GM19395 (cell line): Measurements from ENCODE around the gene TRIOBP.
"Not testable (repeated sequence)": the region's sequence is repeated elsewhere in the genome, so short reads cannot be mapped to it uniquely, and the experiment has no call there.

Experiments used
- ATAC-seq: cut with Tn5 transposase; IDR thresholded peaks from one replicate; pipeline ENCODE4 v1.9.1; 2021; ENCODE audit warnings: mild to moderate bottlenecking, moderate library complexity; ENCODE audit not compliant: unreplicated experiment

TRIOBP gene

GRCh38 chr22:37696657-37697537 is at the start of gene TRIOBP:
TSS of gene TRIOBP (plus strand) at chr22:37697048. CDS start at chr22:37701366, 4,318 bp downstream.
- peak; percentile 93 for ATAC-seq

GRCh38 chr22:37647317-37647716 is 49.5 kb upstream of the TRIOBP start:
- ATAC-seq = no peak

- ATAC-seq = no peak
These were observed 48.9 kb upstream of the TRIOBP start for GRCh38 chr22:37647928-37648327.

GRCh38 chr22:37650463-37651136 is 46.2 kb upstream of the TRIOBP start:
- no peak for ATAC-seq

GRCh38 chr22:37654563-37655251 is 42.1 kb upstream of the TRIOBP start:
- no peak for ATAC-seq

- no peak for ATAC-seq
These were observed 41.6 kb upstream of the TRIOBP start for GRCh38 chr22:37655252-37655563.

GRCh38 chr22:37656583-37656982 is 40.3 kb upstream of the TRIOBP start:
- ATAC-seq = not testable (repeated sequence)

- no peak for ATAC-seq
These were observed 39.2 kb upstream of the TRIOBP start for GRCh38 chr22:37657590-37658132.

GRCh38 chr22:37658133-37659065 is 38.4 kb upstream of the TRIOBP start, which contains the start of gene PDXP:
TSS of gene PDXP (plus strand) at chr22:37658723. CDS start at chr22:37658783, 60 bp downstream.
- peak; percentile 86 for ATAC-seq

GRCh38 chr22:37659066-37659896 is 37.6 kb upstream of the TRIOBP start:
- peak; percentile 24 for ATAC-seq

GRCh38 chr22:37659897-37660708 is 36.7 kb upstream of the TRIOBP start:
- ATAC-seq = no peak

- ATAC-seq = no peak
These were observed 36.2 kb upstream of the TRIOBP start for GRCh38 chr22:37660709-37661045.

GRCh38 chr22:37661160-37661924 is 35.5 kb upstream of the TRIOBP start:
- ATAC-seq = no peak

- no peak for ATAC-seq
These were observed 34.8 kb upstream of the TRIOBP start for GRCh38 chr22:37662039-37662438.

GRCh38 chr22:37663521-37664140 is 33.2 kb upstream of the TRIOBP start:
- ATAC-seq = no peak

- no peak for ATAC-seq
These were observed 32.4 kb upstream of the TRIOBP start for GRCh38 chr22:37664249-37665101.
